SJCRH30 (cell line): ENCODE measurements around the gene SPACA6. TPM values are rescaled to one million over a fixed set of nuclear protein-coding genes. Genes with fewer than 3 reads are reported as not detected.

Experiments used
- DNase-seq, 2 experiments: peaks; one replicate each; pipeline ENCODE4 v3.0.0-alpha.2; 2015 to 2020
- H3K27ac ChIP-seq: fragments of 250-450 bp; sonication (Bioruptor Pico); 2 replicates; pipeline ENCODE4 v1.5.1; 2020; ENCODE audit warnings: mild to moderate bottlenecking, moderate library complexity
- H3K27me3 ChIP-seq: fragments of 250-450 bp; sonication (Bioruptor Pico); 2 replicates; pipeline ENCODE4 v1.5.1; 2020; ENCODE audit warnings: mild to moderate bottlenecking, moderate library complexity
- H3K36me3 ChIP-seq: fragments of 250-450 bp; sonication (Bioruptor Pico); 2 replicates; pipeline ENCODE4 v1.5.1; 2020; ENCODE audit warnings: mild to moderate bottlenecking, moderate library complexity
- H3K4me1 ChIP-seq: fragments of 250-450 bp; sonication (Bioruptor Pico); 2 replicates; pipeline ENCODE4 v1.5.1; 2020; ENCODE audit warnings: mild to moderate bottlenecking, moderate library complexity
- H3K4me3 ChIP-seq: fragments of 250-450 bp; sonication (Bioruptor Pico); 2 replicates; pipeline ENCODE4 v1.5.1; 2020; ENCODE audit warnings: mild to moderate bottlenecking, moderate library complexity
- H3K9me3 ChIP-seq: fragments of 250-450 bp; sonication (Bioruptor Pico); replicated peaks from 2 replicates; pipeline ENCODE4 v1.5.1; 2020; ENCODE audit warnings: mild to moderate bottlenecking, moderate library complexity
- total RNA-seq: library from RNA; depleted of rRNA; stranded (reverse); fragments of >200 nt; shearing (Covaris generic); gene quantifications from 2 replicates; pipeline ENCODE4 v1.2.3, GENCODE V29; 2014

Gene SPACA6
- total RNA-seq, 1 experiment from 2014 or later, result 10.9 TPM

GRCh38 chr19:51676566-51677083, 16.5 kb upstream of the SPACA6 start:
- Histone ChIP-seq H3K4me3 (no peak overlapping the region), H3K27ac (no peak overlapping the region), H3K27me3 (no peaks in the 10 kb centered on the region), H3K4me1 (no peaks in the 10 kb centered on the region), H3K36me3 (no peaks in the 10 kb centered on the region), H3K9me3 (no peaks in the 10 kb centered on the region)
- DNase-seq, result no peak

DNA sequence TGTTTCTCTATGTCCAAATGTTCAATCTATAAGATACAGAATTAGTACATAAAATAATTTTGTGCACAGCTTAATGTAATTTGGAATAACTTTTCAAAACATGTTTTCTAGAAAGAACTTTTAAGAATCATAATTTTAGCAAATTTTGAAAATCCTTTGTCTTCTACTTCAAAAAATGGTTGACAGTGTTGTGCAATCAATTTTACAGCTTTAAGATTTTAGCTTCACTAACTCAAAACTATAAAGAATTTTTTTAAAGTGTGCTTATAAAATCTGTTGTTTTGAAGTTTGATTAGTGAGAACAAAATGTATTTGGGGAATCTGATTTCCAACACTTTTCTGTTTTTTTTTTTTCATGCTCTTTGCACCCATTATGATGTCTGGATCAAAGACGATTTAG, 12.7 kb upstream of the SPACA6 start:
- no peak overlapping the region for H3K27ac ChIP-seq
- no peak for DNase-seq
- H3K9me3 ChIP-seq, result no peaks in the 10 kb centered on the region
- no peaks in the 10 kb centered on the region for H3K4me1 ChIP-seq
- H3K27me3 ChIP-seq, result no peaks in the 10 kb centered on the region
- H3K4me3 ChIP-seq, result no peak overlapping the region
- no peaks in the 10 kb centered on the region for H3K36me3 ChIP-seq

GRCh38 chr19:51681286-51681941, 11.7 kb upstream of the SPACA6 start:
- peak overlapping the region; percentile 45 for H3K27ac ChIP-seq
- no peaks in the 10 kb centered on the region for H3K36me3 ChIP-seq
- DNase-seq, result peak; percentile 84 to 91
- no peaks in the 10 kb centered on the region for H3K27me3 ChIP-seq
- no peaks in the 10 kb centered on the region for H3K9me3 ChIP-seq
- H3K4me3 ChIP-seq, result peak overlapping the region; percentile 42
- H3K4me1 ChIP-seq, result no peaks in the 10 kb centered on the region

DNA sequence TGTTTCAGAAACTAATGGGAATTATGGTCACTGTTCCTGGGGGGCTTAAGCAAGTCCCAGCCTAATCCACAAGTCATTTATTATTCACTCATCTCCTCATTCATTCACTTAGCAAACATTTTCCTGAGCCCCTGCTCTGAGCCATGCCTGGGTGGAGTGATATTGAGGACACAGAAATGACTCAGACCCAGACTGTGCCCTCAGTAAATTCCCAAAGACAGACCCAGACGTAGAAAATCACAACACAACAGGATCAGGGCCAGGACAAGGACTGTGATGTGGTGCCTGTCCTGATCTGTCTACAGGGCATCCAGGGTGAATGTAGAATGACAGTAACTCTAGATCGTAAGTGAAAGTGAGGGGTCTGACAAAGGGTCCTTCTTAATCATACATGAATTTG, 7.0 kb upstream of the SPACA6 start:
- Histone ChIP-seq H3K36me3 (no peaks in the 10 kb centered on the region), H3K4me3 (no peak overlapping the region), H3K4me1 (peaks cover 5% of the 10 kb centered on the region; the same call in 1 of the 2 replicates), H3K9me3 (no peaks in the 10 kb centered on the region), H3K27me3 (no peaks in the 10 kb centered on the region), H3K27ac (no peak overlapping the region)
- DNase-seq, result no peak

DNA sequence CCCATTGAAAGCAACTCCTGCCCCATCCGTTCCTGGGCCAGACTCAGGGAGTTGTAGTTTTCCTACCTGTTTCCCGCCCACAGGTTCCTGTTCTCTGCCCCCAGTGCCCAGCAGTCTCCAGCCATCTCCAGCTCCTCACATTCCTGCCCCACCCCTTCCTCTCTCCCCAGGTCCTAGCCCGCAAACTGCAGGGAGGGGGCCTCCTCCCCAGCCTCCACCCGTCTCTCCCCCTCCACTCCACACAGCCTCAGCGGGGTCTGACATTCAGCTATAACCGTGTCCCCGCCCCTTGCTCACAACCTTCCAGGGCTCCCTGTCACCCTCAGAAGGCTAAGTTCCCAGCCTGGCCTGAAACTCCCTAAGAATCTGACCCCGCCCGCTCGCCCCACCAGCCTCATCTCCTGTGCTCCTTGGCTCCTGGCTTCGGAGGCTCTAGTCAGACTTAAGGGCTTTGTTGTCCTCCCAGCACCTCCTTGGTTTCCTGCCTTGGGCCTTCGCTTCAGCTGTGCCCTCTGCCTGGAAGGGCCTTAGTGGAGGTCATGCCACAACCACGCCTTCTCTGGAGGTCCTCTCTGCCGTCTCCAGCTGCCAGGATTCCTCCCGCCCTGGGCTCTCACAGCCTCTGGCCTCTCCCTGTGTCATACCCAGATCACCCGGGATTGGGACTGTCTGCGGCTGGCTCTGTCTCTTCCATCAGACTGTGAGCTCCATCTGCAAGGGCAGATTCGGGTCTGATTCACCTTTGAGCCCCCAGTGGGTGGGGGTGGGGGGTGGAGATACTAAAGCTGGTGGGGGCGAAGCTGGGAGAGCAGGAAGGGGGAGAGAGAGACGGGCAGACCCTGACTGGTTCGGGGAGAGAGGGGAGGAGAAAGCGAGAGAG, 5.1 kb upstream of the SPACA6 start:
- peak; percentile 78 to 83 for DNase-seq
- Histone ChIP-seq H3K27me3 (no peaks in the 10 kb centered on the region), H3K36me3 (0 out of 2 replicates have a peak, but pooled peaks cover 2% of the 10 kb centered on the region), H3K9me3 (no peaks in the 10 kb centered on the region), H3K27ac (peak overlapping the region; percentile 62), H3K4me3 (peak overlapping the region; percentile 77), H3K4me1 (peaks cover 5% of the 10 kb centered on the region; the same call in 1 of the 2 replicates)

- no peaks in the 10 kb centered on the region for H3K27me3 ChIP-seq
- peak; percentile 85 to 88 for DNase-seq
- peak overlapping the region; percentile 77 for H3K4me3 ChIP-seq
- H3K9me3 ChIP-seq, result no peaks in the 10 kb centered on the region
- peak overlapping the region; percentile 62 for H3K27ac ChIP-seq
- H3K4me1 ChIP-seq, result peaks cover 5% of the 10 kb centered on the region; the same call in 1 of the 2 replicates
- H3K36me3 ChIP-seq, result 0 out of 2 replicates have a peak, but pooled peaks cover 11% of the 10 kb centered on the region
These were observed 4.2 kb upstream of the SPACA6 start for GRCh38 chr19:51688671-51689571.

- peak; percentile 45 to 52 for DNase-seq
- peaks cover 5% of the 10 kb centered on the region; the same call in 1 of the 2 replicates for H3K4me1 ChIP-seq
- no peaks in the 10 kb centered on the region for H3K27me3 ChIP-seq
- H3K27ac ChIP-seq, result peak overlapping the region; percentile 46; the same call in 1 of the 2 replicates
- H3K9me3 ChIP-seq, result no peaks in the 10 kb centered on the region
- peak overlapping the region; percentile 77 for H3K4me3 ChIP-seq
- H3K36me3 ChIP-seq, result peaks cover 17% of the 10 kb centered on the region; the same call in 1 of the 2 replicates
These were observed 3.2 kb upstream of the SPACA6 start for GRCh38 chr19:51689751-51690453.

DNA sequence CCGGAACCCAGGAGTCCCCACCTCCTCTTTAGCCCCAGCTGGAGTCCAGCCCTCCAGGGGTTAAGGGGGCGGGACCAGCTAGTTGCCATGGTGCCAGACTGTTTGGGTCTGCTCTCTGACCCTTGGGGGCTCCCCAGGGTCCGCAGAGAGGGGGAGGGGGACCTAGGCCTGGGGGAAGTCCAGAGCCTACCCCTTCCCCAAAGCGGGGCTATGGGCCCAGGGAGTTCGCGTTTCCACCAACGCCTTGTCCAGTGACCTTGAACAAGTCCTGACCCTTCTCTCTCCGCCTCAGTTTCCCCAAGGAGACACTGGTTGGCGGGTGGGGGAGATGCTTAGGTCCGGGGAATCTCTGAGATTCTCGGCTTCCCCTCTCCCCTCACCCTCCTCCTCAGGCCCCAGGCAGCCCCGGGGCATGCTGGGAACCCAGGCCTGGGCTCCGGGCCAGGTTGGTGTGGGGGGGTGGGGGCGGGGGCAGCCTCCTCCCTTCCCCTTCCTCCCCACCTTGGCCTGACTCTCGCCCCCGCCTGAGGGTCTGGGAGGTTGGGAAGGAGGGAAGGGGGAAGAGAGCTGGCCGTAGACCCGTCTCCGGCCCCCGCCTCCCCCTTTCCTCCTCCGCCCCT, 2.6 kb upstream of the SPACA6 start:
- Histone ChIP-seq H3K9me3 (no peaks in the 10 kb centered on the region), H3K4me1 (peaks cover 5% of the 10 kb centered on the region; the same call in 1 of the 2 replicates), H3K27me3 (no peaks in the 10 kb centered on the region), H3K4me3 (peak overlapping the region; percentile 77), H3K36me3 (peaks cover 19% of the 10 kb centered on the region; the same call in 1 of the 2 replicates), H3K27ac (peak overlapping the region; percentile 46; the same call in 1 of the 2 replicates)
- DNase-seq, result peak; percentile 62 to 69

- peaks cover 5% of the 10 kb centered on the region; the same call in 1 of the 2 replicates for H3K4me1 ChIP-seq
- peak overlapping the region; percentile 77 for H3K4me3 ChIP-seq
- DNase-seq, result no peak
- no peaks in the 10 kb centered on the region for H3K27me3 ChIP-seq
- peaks cover 19% of the 10 kb centered on the region; the same call in 1 of the 2 replicates for H3K36me3 ChIP-seq
- no peaks in the 10 kb centered on the region for H3K9me3 ChIP-seq
- H3K27ac ChIP-seq, result no peak overlapping the region
These were observed 2.0 kb upstream of the SPACA6 start for GRCh38 chr19:51691074-51691583.

DNA sequence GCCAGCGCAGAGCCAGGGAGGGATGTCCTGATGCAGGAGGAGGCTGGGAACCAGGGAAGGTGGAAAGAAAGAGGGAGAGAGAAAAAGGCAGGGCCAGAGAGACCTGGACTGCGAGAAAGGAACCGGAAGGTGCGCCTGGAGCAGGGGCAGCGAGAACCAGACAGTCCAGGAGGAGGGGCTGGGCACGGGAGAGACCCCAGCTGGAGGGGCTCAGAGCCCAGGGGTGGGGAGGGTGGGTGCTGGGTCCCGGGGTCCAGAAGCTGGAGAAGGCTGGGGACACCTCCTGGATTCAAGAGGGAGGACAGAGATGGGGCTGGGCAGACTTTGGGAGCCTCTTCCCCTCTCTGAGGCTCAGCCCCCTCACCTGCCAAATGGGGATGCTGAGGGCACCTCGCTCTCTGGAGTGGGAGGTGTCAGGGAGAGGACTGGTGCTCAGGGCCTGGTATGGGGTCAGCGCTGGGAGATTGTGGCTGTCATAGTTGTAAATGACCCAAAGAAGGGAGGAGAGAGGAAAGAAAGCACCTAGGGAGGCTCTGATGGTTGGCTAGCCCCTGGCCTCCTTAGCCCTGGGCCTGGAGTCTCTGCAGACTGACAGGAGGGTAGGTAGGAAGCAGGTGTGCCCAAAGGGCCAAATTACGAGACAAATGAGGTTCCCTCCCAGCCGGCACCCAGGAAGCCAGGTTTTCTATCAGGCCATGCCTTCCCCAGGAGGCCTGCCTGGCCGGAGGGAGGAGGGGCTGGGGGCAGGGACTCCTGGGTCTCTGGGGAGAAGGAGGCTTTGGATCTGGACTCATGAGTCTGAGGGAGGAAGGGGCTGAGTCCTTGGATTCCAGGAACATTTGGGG, 1.3 kb upstream of the SPACA6 start:
- H3K9me3 ChIP-seq, result no peaks in the 10 kb centered on the region
- H3K4me3 ChIP-seq, result no peak overlapping the region
- no peaks in the 10 kb centered on the region for H3K27me3 ChIP-seq
- peaks cover 4% of the 10 kb centered on the region; the same call in 1 of the 2 replicates for H3K4me1 ChIP-seq
- DNase-seq, result no peak
- H3K27ac ChIP-seq, result no peak overlapping the region
- peaks cover 23% of the 10 kb centered on the region; the same call in 1 of the 2 replicates for H3K36me3 ChIP-seq

DNA sequence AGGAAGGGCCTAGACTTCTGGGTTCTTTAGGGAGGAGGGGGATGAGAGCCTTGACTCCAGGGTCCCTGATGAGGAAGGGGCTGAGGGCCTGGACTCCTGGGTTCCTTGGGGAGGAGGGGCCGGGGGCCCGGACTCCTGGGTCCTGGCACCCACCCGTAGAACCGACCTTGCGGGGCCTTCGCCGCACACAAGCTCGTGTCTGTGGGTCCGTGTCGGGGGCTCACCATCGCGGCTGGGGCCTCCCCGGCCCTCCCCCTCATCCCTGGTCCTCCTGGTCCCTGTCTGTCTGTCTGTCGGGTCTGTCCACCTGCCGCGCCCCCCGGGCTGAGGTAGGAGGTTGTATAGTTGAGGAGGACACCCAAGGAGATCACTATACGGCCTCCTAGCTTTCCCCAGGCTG, 662 bp upstream of the SPACA6 start:
- Histone ChIP-seq H3K4me1 (no peaks in the 10 kb centered on the region), H3K27ac (no peak overlapping the region), H3K4me3 (no peak overlapping the region), H3K36me3 (peaks cover 27% of the 10 kb centered on the region; the same call in 1 of the 2 replicates), H3K9me3 (no peaks in the 10 kb centered on the region), H3K27me3 (no peaks in the 10 kb centered on the region)
- no peak for DNase-seq

GRCh38 chr19:51693819-51694218, 689 bp downstream of the SPACA6 start:
- H3K27ac ChIP-seq, result no peak overlapping the region

More at GRCh38 chr19:51693819-51694218, 689 bp downstream of the SPACA6 start:
- H3K27me3 ChIP-seq, result no peaks in the 10 kb centered on the region
- no peak for DNase-seq
- H3K9me3 ChIP-seq, result no peaks in the 10 kb centered on the region
- H3K36me3 ChIP-seq, result peaks cover 33% of the 10 kb centered on the region; the same call in 1 of the 2 replicates
- no peak overlapping the region for H3K4me3 ChIP-seq
- H3K4me1 ChIP-seq, result no peaks in the 10 kb centered on the region
